HG02759 (cell line): ENCODE data around the gene IGF1R.

Experiments used
- ATAC-seq: cut with Tn5 transposase; IDR thresholded peaks from one replicate; pipeline ENCODE4 v1.9.1; 2021; ENCODE audit warnings: mild to moderate bottlenecking, moderate library complexity; ENCODE audit not compliant: unreplicated experiment

Gene IGF1R

DNA sequence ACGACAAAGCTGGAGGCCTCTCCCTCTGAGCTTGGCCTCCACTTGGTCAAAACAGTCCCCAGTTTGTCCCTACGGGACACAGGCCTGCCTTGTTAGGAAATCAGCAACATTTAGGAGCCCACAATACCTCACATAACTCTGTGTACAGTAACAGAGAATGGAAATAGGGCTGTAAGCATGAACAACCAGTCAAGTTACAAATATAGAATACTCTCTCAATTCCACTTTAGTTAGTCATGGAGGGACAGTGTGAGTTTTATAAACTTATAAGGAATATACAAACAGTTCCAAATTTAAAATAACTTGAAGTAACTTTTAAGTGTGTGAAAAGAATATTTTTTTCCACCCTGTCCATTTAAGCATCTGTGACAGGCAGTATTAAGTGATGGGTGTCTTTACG is 229.8 kb downstream of the IGF1R start:
- no peak for ATAC-seq

- ATAC-seq, result no peak
Measured at GRCh38 chr15:98878862-98879261, 230.5 kb downstream of the IGF1R start.

GRCh38 chr15:98881526-98882520 is 233.5 kb downstream of the IGF1R start:
- ATAC-seq, result peak; percentile 69

DNA sequence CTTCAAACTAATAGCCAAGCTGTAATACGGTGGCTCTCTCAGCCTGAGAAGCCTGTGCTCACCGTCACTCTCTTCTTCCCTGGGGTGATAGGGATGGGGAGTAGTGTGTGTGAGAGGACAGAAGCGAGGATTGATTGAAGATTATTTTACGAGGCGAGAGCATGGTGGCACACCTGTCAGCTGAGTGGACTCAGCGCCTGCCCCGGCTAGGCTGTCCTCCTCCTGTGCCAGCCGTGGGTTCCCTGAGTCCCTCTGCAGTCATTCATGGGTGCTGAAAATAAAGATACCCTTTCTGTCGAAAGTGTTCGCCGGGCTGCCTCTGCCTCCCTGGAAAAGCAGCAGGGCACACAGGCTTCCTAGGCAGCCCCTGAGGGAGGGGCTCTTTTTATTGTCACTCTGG is 235.1 kb downstream of the IGF1R start:
- no peak for ATAC-seq

GRCh38 chr15:98884894-98885293 is 236.6 kb downstream of the IGF1R start:
- ATAC-seq, result no peak

DNA sequence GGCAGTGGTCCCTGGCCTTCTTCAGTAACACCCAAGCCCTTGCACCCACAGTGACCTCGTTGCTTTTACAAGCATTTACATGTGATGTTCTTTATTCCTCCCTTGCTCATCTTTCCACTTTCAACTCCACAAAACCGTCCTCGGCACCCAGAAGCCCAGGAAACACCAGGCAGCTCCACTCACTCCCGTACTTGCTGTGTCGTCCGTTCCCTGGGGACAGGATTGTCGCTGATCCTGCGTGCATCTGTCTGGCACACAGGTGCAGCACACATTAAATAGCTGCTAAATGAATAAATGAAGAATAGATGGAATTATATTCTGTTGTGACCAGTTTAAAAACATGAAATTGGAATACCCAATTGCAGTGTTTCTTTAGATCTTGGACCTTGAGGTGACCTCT is 239.6 kb downstream of the IGF1R start:
- ATAC-seq, result no peak

DNA sequence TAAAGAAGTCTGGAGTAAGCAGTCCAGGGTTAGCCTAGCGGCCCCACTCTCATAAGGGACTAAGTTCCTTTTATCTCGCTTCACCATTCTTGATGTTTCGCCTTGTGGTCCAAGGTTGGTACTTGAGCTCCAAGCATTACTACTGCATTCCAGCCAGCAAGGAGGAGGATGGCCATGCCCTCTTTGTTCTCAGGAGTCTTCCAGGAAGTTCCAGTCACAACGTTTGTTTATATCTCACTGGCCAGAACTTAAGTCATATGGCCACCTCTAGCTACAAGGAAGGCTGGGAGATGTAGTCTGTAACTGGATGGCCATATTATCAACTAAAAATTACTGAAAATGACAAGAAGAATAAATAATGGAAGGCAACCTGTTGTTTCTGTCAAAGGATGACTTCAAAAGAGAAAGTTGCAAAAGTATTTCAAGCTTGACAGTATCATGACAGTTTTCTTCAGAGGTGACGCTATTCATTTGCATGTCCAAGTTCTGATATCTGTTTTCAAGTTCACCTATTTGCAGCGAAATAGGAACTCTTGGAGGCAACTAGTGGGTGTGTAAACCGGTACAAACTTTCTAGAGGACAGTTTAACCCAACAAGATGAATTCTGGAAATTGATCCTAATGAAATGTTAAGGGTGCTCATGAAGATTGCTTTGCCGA is 240.6 kb downstream of the IGF1R start:
- ATAC-seq, result no peak

- ATAC-seq, result no peak
Measured at GRCh38 chr15:98889930-98890695, 241.8 kb downstream of the IGF1R start.

- ATAC-seq, result no peak
Measured at GRCh38 chr15:98891301-98891700, 243.0 kb downstream of the IGF1R start.

- ATAC-seq, result no peak
Measured at GRCh38 chr15:98893401-98893800, 245.1 kb downstream of the IGF1R start.

GRCh38 chr15:98894312-98894711 is 246.0 kb downstream of the IGF1R start:
- ATAC-seq, result no peak

DNA sequence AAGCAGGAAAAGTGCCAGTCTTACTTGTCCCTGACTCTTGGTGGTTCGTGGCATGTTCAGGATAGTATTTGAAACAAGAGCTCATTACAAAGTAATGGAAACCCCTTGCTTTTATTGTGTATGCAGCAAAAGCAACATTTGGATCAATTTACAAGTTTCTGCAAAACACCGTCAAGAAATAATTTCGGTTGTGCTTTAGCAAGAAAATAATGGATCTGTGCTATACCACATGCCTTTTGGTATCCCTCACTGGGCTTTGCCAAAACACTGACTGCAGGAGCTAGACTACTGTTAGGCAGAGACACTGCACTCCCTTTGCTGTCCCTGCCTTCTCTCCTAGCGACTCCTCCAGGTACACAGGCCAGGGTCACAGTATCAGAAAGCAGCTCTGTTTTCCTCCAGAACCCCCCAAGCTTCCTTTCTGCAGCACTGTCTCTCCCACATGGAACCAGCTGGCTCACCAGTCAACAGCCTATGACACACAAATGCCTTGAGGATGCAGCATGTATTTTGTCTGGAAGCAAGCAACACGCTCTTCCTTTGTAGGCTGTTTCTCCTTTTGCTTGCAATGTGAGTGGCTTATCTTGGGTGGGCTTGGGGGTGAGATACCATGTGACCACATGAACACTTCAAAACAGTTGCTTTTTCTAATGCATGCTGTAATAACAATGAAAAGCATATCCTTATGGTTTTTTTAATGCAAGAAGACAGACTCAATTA is 247.8 kb downstream of the IGF1R start:
- ATAC-seq, result no peak

GRCh38 chr15:98896802-98897732 is 248.7 kb downstream of the IGF1R start:
- no peak for ATAC-seq

- ATAC-seq, result no peak
Measured at GRCh38 chr15:98898122-98898521, 249.8 kb downstream of the IGF1R start.

GRCh38 chr15:98899272-98900021 is 251.1 kb downstream of the IGF1R start:
- no peak for ATAC-seq

- no peak for ATAC-seq
Measured at GRCh38 chr15:98900356-98900755, 252.0 kb downstream of the IGF1R start.

- no peak for ATAC-seq
Measured at GRCh38 chr15:98901434-98902072, 253.2 kb downstream of the IGF1R start.

- ATAC-seq, result no peak
Measured at GRCh38 chr15:98902931-98903330, 254.6 kb downstream of the IGF1R start.
